22Rv1 (cell line): Measurements from ENCODE around the gene MEX3B.

Experiments used
- ZFX ChIP-seq: fragments of 450-650 bp; IDR thresholded peaks from 2 replicates; pipeline ENCODE4 v1.6.1; 2017; ENCODE audit warnings: antibody characterized with exemption, borderline replicate concordance
- TF ChIP-seq, protein P1 (sequence below): fragments of 450-650 bp; IDR thresholded peaks from 2 replicates; pipeline ENCODE4 v1.5.1; 2017; ENCODE audit warnings: mild to moderate bottlenecking

- TF ChIP-seq, protein P1, sequence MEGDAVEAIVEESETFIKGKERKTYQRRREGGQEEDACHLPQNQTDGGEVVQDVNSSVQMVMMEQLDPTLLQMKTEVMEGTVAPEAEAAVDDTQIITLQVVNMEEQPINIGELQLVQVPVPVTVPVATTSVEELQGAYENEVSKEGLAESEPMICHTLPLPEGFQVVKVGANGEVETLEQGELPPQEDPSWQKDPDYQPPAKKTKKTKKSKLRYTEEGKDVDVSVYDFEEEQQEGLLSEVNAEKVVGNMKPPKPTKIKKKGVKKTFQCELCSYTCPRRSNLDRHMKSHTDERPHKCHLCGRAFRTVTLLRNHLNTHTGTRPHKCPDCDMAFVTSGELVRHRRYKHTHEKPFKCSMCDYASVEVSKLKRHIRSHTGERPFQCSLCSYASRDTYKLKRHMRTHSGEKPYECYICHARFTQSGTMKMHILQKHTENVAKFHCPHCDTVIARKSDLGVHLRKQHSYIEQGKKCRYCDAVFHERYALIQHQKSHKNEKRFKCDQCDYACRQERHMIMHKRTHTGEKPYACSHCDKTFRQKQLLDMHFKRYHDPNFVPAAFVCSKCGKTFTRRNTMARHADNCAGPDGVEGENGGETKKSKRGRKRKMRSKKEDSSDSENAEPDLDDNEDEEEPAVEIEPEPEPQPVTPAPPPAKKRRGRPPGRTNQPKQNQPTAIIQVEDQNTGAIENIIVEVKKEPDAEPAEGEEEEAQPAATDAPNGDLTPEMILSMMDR, result no peak
- TF ChIP-seq ZFX, result no peak
Observed at GRCh38 chr15:82048811-82049210, 3.0 kb upstream of the MEX3B start.
